H9 (cell line): Measurements from ENCODE around the gene BTN3A1. TPM values are rescaled to one million over a fixed set of nuclear protein-coding genes. Genes with fewer than 3 reads are reported as not detected.

Experiments used
- DNase-seq: peaks from one replicate; pipeline ENCODE4 v3.0.0-alpha.2; 2017
- H2AFZ ChIP-seq: one replicate; pipeline ENCODE4 v1.6.1; 2013; ENCODE audit warnings: mild to moderate bottlenecking, low read length, control low read depth, moderate library complexity
- H2AK5ac ChIP-seq: 2 replicates; pipeline ENCODE4 v1.6.1; 2013; ENCODE audit warnings: low read length, control low read depth, mixed read lengths; ENCODE audit not compliant: insufficient read length
- H2BK120ac ChIP-seq: one replicate; pipeline ENCODE4 v1.6.1; 2013; ENCODE audit warnings: low read depth, mild to moderate bottlenecking, low read length, control low read depth, inconsistent platforms; ENCODE audit not compliant: poor library complexity, severe bottlenecking
- H2BK12ac ChIP-seq: 2 replicates; pipeline ENCODE4 v1.6.1; 2013; ENCODE audit warnings: low read length, control low read depth, mixed read lengths, low read depth; ENCODE audit not compliant: insufficient read length
- H2BK15ac ChIP-seq: 2 replicates; pipeline ENCODE4 v1.6.1; 2013; ENCODE audit warnings: low read depth, low read length, control low read depth
- H2BK20ac ChIP-seq: one replicate; pipeline ENCODE4 v1.6.1; 2013; ENCODE audit warnings: low read depth, mild to moderate bottlenecking, low read length, control low read depth, inconsistent platforms; ENCODE audit not compliant: poor library complexity, severe bottlenecking
- H2BK5ac ChIP-seq: 2 replicates; pipeline ENCODE4 v1.6.1; 2013; ENCODE audit warnings: low read length, control low read depth, mixed read lengths; ENCODE audit not compliant: insufficient read length
- H3K14ac ChIP-seq: 2 replicates; pipeline ENCODE4 v1.6.1; 2013; ENCODE audit warnings: low read length, control low read depth; ENCODE audit not compliant: insufficient read depth
- H3K18ac ChIP-seq: 2 replicates; pipeline ENCODE4 v1.6.1; 2013; ENCODE audit warnings: low read depth, mild to moderate bottlenecking, mixed read lengths, low read length, control low read depth; ENCODE audit not compliant: insufficient read length
- H3K23ac ChIP-seq: 2 replicates; pipeline ENCODE4 v1.6.1; 2013; ENCODE audit warnings: low read length, control low read depth, mixed read lengths, low read depth; ENCODE audit not compliant: insufficient read length
- H3K23me2 ChIP-seq: 2 replicates; pipeline ENCODE4 v1.6.1; 2013; ENCODE audit warnings: low read depth, mild to moderate bottlenecking, mixed read lengths, low read length, control low read depth; ENCODE audit not compliant: insufficient read length, poor library complexity, severe bottlenecking
- H3K27ac ChIP-seq: 2 replicates; pipeline ENCODE4 v1.5.1; 2013; ENCODE audit warnings: low read length, control low read depth, mixed read lengths, low read depth; ENCODE audit not compliant: insufficient read length
- H3K27me3 ChIP-seq: 2 replicates; pipeline ENCODE4 v1.6.1; 2013; ENCODE audit warnings: low read length, control low read depth, inconsistent platforms; ENCODE audit not compliant: insufficient read depth
- H3K4ac ChIP-seq: 2 replicates; pipeline ENCODE4 v1.6.1; 2013; ENCODE audit warnings: low read depth, mild to moderate bottlenecking, control low read depth, inconsistent platforms, low read length, moderate library complexity
- H3K4me1 ChIP-seq: 2 replicates; pipeline ENCODE4 v1.6.1; 2013; ENCODE audit warnings: low read length, control low read depth, inconsistent platforms; ENCODE audit not compliant: insufficient read depth
- H3K4me2 ChIP-seq: 2 replicates; pipeline ENCODE4 v1.6.1; 2013; ENCODE audit warnings: low read length, control low read depth, mixed read lengths; ENCODE audit not compliant: insufficient read length, insufficient read depth
- H3K56ac ChIP-seq: 2 replicates; pipeline ENCODE4 v1.6.1; 2013; ENCODE audit warnings: low read depth, mild to moderate bottlenecking, mixed read lengths, low read length, control low read depth; ENCODE audit not compliant: insufficient read length
- H3K79me1 ChIP-seq: 2 replicates; pipeline ENCODE4 v1.6.1; 2013; ENCODE audit warnings: low read depth, mild to moderate bottlenecking, moderate library complexity, low read length, control low read depth, inconsistent platforms; ENCODE audit not compliant: insufficient read depth, poor library complexity, severe bottlenecking
- H3K79me2 ChIP-seq: 2 replicates; pipeline ENCODE4 v1.6.1; 2013; ENCODE audit warnings: low read length, control low read depth, inconsistent platforms; ENCODE audit not compliant: insufficient read depth
- H3K9ac ChIP-seq: 2 replicates; pipeline ENCODE4 v1.6.1; 2013; ENCODE audit warnings: low read length, control low read depth, mixed read lengths; ENCODE audit not compliant: insufficient read length; ENCODE audit errors: extremely low read depth
- H3K9me3 ChIP-seq: one replicate; pipeline ENCODE4 v1.6.1; 2013; ENCODE audit warnings: low read depth, low read length, inconsistent platforms; ENCODE audit not compliant: control insufficient read depth
- H3T11ph ChIP-seq: one replicate; pipeline ENCODE4 v1.6.1; 2013; ENCODE audit warnings: mild to moderate bottlenecking, low read length, control low read depth, inconsistent platforms
- H4K20me1 ChIP-seq: one replicate; pipeline ENCODE4 v1.6.1; 2013; ENCODE audit not compliant: control insufficient read depth, insufficient read length, insufficient read depth
- H4K5ac ChIP-seq: 2 replicates; pipeline ENCODE4 v1.6.1; 2013; ENCODE audit warnings: low read depth, mild to moderate bottlenecking, mixed read lengths, low read length, control low read depth; ENCODE audit not compliant: insufficient read length
- H4K8ac ChIP-seq: replicated peaks from 2 replicates; pipeline ENCODE4 v1.6.1; 2013; ENCODE audit warnings: low read length, control low read depth, mixed read lengths, low read depth; ENCODE audit not compliant: insufficient read length
- H4K91ac ChIP-seq: 2 replicates; pipeline ENCODE4 v1.6.1; 2013; ENCODE audit warnings: low read depth, mild to moderate bottlenecking, moderate library complexity, mixed read lengths, low read length, control low read depth; ENCODE audit not compliant: insufficient read length
- H3K27ac Mint-ChIP-seq, 3 experiments: 2 replicates in 2 of 3; 3 replicates in 1 of 3; pipeline ENCODE4 v1.8.0; 2020 to 2021; ENCODE audit warnings: mixed read lengths in 3 of 3, mild to moderate bottlenecking in 1 of 3, moderate library complexity in 1 of 3
- H3K27me3 Mint-ChIP-seq: 2 replicates; pipeline ENCODE4 v1.8.0; 2021; ENCODE audit warnings: low read depth, mild to moderate bottlenecking, moderate library complexity, mixed read lengths
- H3K36me3 Mint-ChIP-seq, 3 experiments: 2 replicates in 2 of 3; 3 replicates in 1 of 3; pipeline ENCODE4 v1.8.0; 2020 to 2021; ENCODE audit warnings: low read depth in 3 of 3, mixed read lengths in 3 of 3; ENCODE audit not compliant: insufficient read depth in 1 of 3
- H3K4me1 Mint-ChIP-seq, 2 experiments: 2 replicates each; pipeline ENCODE4 v1.8.0; 2020; ENCODE audit warnings: mixed read lengths in 2 of 2
- H3K4me3 Mint-ChIP-seq, 2 experiments: 2 replicates in 1 of 2; 3 replicates in 1 of 2; pipeline ENCODE4 v1.8.0; 2020 to 2021; ENCODE audit warnings: mild to moderate bottlenecking in 2 of 2, mixed read lengths in 2 of 2, moderate library complexity in 1 of 2
- H3K9me3 Mint-ChIP-seq, 2 experiments: 2 replicates in 1 of 2; 3 replicates in 1 of 2; pipeline ENCODE4 v1.8.0; 2020; ENCODE audit warnings: mild to moderate bottlenecking in 2 of 2, mixed read lengths in 2 of 2, moderate library complexity in 1 of 2
- CTCF ChIP-seq: fragments of 200-600 bp; sonication (generic); conservative IDR thresholded peaks from 3 replicates; pipeline ENCODE4 v1.8.0; 2021; ENCODE audit warnings: antibody characterized with exemption, mild to moderate bottlenecking
- WGBS: extraction: QIAGEN DNeasy Blood & Tissue Kit; methylation state at CpG from one replicate; pipeline ENCODE4 v1.1.7; 2013; ENCODE audit warnings: missing lambda C conversion rate, low lambda C conversion rate, mixed read lengths; ENCODE audit not compliant: insufficient read length; ENCODE audit errors: extremely low coverage; 5-methylcytosine and 5-hydroxymethylcytosine counted together
- total RNA-seq: library from RNA; stranded (reverse); gene quantifications from 2 replicates; pipeline ENCODE4 v1.2.1, GENCODE V29; 2021

Gene BTN3A1
- total RNA-seq, 1 experiment from 2014 or later: 2.5 TPM

GRCh38 chr6:26408828-26409730, 7.0 kb downstream of the BTN3A1 start:
- no peaks in the 10 kb centered on the region for H3K23me2 ChIP-seq
- no peaks in the 10 kb centered on the region for H3K9me3 ChIP-seq
- H3K27me3 Mint-ChIP-seq: no peaks in the 10 kb centered on the region
- no peak overlapping the region for H2AFZ ChIP-seq
- no peaks in the 10 kb centered on the region for H3K9me3 Mint-ChIP-seq
- H3K4me1 Mint-ChIP-seq: peaks cover 20 to 21% of the 10 kb centered on the region in 2 experiments
- H2BK15ac ChIP-seq: no peak overlapping the region
- no peaks in the 10 kb centered on the region for H3K79me1 ChIP-seq
- no CpG with 5 or more reads among the region's 10 CpGs for WGBS
- no peak overlapping the region for H4K8ac ChIP-seq
- H3K27me3 ChIP-seq: no peaks in the 10 kb centered on the region
- no peak overlapping the region for H4K5ac ChIP-seq
- no peak; the same call in 2 of the 3 replicates for TF ChIP-seq CTCF
- no peak overlapping the region for H2BK20ac ChIP-seq
- peak overlapping the region in 1 of 3 experiments; percentile 90; a peak in 2 of 7 replicates for H3K27ac Mint-ChIP-seq
- no peak overlapping the region for H2BK12ac ChIP-seq
- no peak overlapping the region for H3K9ac ChIP-seq
- no peak overlapping the region for H4K91ac ChIP-seq
- H3K18ac ChIP-seq: no peak overlapping the region
- H2AK5ac ChIP-seq: no peak overlapping the region
- no peak for DNase-seq
- H3K56ac ChIP-seq: no peak overlapping the region
- no peak overlapping the region for H3K23ac ChIP-seq
- no peak overlapping the region for H2BK5ac ChIP-seq
- H3K4ac ChIP-seq: no peak overlapping the region
- H3K4me3 Mint-ChIP-seq: peak overlapping the region in 1 of 2 experiments; percentile 10; a peak in 2 of 5 replicates
- no peak overlapping the region for H3K14ac ChIP-seq
- no peaks in the 10 kb centered on the region for H3K36me3 Mint-ChIP-seq
- H3K4me2 ChIP-seq: no peak overlapping the region
- H2BK120ac ChIP-seq: no peak overlapping the region
- H4K20me1 ChIP-seq: no peaks in the 10 kb centered on the region
- H3T11ph ChIP-seq: no peak overlapping the region
- no peaks in the 10 kb centered on the region for H3K79me2 ChIP-seq
- no peak overlapping the region for H3K27ac ChIP-seq
- no peaks in the 10 kb centered on the region for H3K4me1 ChIP-seq
